ENCODE data around the gene OTULIN.

OTULIN gene

DNA sequence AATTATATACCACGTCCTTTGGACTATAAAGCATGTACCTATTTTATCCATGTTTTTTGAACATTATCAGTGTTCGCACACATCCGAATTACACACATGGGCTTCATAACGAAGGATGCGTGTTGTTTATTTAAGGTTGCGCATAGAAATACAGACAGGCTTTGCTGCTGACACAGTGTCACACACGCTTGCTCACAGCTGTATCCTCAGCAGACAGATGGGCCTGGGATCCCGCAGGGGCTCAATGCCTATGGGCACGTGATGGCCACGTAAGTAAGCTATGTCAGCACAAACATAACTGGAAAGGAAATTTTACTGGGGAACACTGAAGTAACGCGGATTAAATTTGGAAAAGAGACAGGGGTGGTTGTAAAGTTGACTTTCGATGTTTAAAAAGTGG lies 76.6 kb downstream of the OTULIN start:
- Histone ChIP-seq H2BK120ac (ENCODE audit: low read depth, low read length) (no peak overlapping the region), H3K18ac (ENCODE audit: low read length) (no peak overlapping the region), H3K27ac (ENCODE audit: low read depth, low read length) (no peak overlapping the region), H2BK15ac (replicated peaks; ENCODE audit: low read depth) (no peak overlapping the region), H4K5ac (ENCODE audit: low read length) (no peak overlapping the region), H3K56ac (ENCODE audit: low read length) (no peak overlapping the region), H3K4me1 (ENCODE audit: control insufficient read depth, low read depth, low read length) (no peaks in the 10 kb centered on the region), H3K79me1 (ENCODE audit: low read length) (no peaks in the 10 kb centered on the region), H3K36me3 (ENCODE audit: control insufficient read depth, insufficient read depth, low read length) (no peaks in the 10 kb centered on the region), H2BK5ac (ENCODE audit: low read length) (no peak overlapping the region), H3K4me3 (ENCODE audit: low read length) (no peak overlapping the region), H3K4ac (ENCODE audit: low read depth, low read length) (no peak overlapping the region), H4K8ac (ENCODE audit: low read depth, low read length) (no peak overlapping the region), H2AK5ac (ENCODE audit: low read length) (no peak overlapping the region), H3K4me2 (ENCODE audit: low read length) (no peak overlapping the region), H3K9ac (ENCODE audit: low read length) (no peak overlapping the region), H3K27me3 (ENCODE audit: insufficient read depth, low read length, poor library complexity) (no peaks in the 10 kb centered on the region), H3K23ac (ENCODE audit: low read length) (no peak overlapping the region), H3K79me2 (ENCODE audit: control insufficient read depth, insufficient read depth, low read length) (no peaks in the 10 kb centered on the region)
- DNase-seq = no peak
- 100% methylated on average over 3 of the region's 13 CpGs for WGBS (ENCODE audit: extremely low coverage, insufficient coverage, low lambda C conversion rate)

- no peak overlapping the region for H3K4me2 ChIP-seq (ENCODE audit: low read length)
- no peak overlapping the region for H2AK5ac ChIP-seq (ENCODE audit: low read length)
- H2BK5ac ChIP-seq (ENCODE audit: low read length) = no peak overlapping the region
- no peaks in the 10 kb centered on the region for H3K36me3 ChIP-seq (ENCODE audit: control insufficient read depth, insufficient read depth, low read length)
- H3K18ac ChIP-seq (ENCODE audit: low read length) = no peak overlapping the region
- H3K9ac ChIP-seq (ENCODE audit: low read length) = no peak overlapping the region
- no peak overlapping the region for H3K27ac ChIP-seq (ENCODE audit: low read depth, low read length)
- H3K79me1 ChIP-seq (ENCODE audit: low read length) = no peaks in the 10 kb centered on the region
- no peak for DNase-seq
- H3K4me1 ChIP-seq (ENCODE audit: control insufficient read depth, low read depth, low read length) = no peaks in the 10 kb centered on the region
- H2BK15ac ChIP-seq (replicated peaks; ENCODE audit: low read depth) = no peak overlapping the region
- no peaks in the 10 kb centered on the region for H3K27me3 ChIP-seq (ENCODE audit: insufficient read depth, low read length, poor library complexity)
- whole genome bisulfite sequencing (ENCODE audit: extremely low coverage, insufficient coverage, low lambda C conversion rate) = no CpG with 5 or more reads among the region's 11 CpGs
- H3K4me3 ChIP-seq (ENCODE audit: low read length) = no peak overlapping the region
- no peak overlapping the region for H4K8ac ChIP-seq (ENCODE audit: low read depth, low read length)
- H3K56ac ChIP-seq (ENCODE audit: low read length) = no peak overlapping the region
- no peak overlapping the region for H3K4ac ChIP-seq (ENCODE audit: low read depth, low read length)
- H4K5ac ChIP-seq (ENCODE audit: low read length) = no peak overlapping the region
- H2BK120ac ChIP-seq (ENCODE audit: low read depth, low read length) = no peak overlapping the region
- no peak overlapping the region for H3K23ac ChIP-seq (ENCODE audit: low read length)
- no peaks in the 10 kb centered on the region for H3K79me2 ChIP-seq (ENCODE audit: control insufficient read depth, insufficient read depth, low read length)
Measured at GRCh38 chr5:14741801-14742440, 77.4 kb downstream of the OTULIN start.

DNA sequence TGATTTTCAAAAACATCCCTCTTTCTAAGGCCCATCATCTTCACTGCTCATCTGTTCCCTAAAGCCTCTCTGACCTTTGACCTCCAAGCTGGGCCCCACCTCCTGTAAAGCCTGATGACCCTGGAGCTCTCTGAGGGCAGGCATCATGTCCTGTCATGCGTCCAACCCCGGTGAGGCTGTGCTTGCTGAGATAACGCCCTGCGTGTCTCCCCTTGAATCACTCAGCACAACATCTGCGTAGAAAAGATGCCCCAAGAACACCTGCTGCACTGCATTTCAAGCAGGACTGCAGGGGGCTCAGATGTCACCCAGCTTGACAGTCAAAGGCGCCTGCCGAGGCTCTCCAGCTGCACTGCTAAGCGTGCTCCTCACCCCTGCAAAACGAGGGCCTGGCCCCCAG lies 78.0 kb downstream of the OTULIN start:
- H3K27ac ChIP-seq (ENCODE audit: low read depth, low read length) = no peak overlapping the region
- no peak for DNase-seq
- no peaks in the 10 kb centered on the region for H3K79me1 ChIP-seq (ENCODE audit: low read length)
- no peak overlapping the region for H3K4me3 ChIP-seq (ENCODE audit: low read length)
- no CpG with 5 or more reads among the region's 9 CpGs for WGBS (ENCODE audit: extremely low coverage, insufficient coverage, low lambda C conversion rate)
- H3K18ac ChIP-seq (ENCODE audit: low read length) = no peak overlapping the region
- H3K4me1 ChIP-seq (ENCODE audit: control insufficient read depth, low read depth, low read length) = no peaks in the 10 kb centered on the region
- H3K9ac ChIP-seq (ENCODE audit: low read length) = no peak overlapping the region
- H3K56ac ChIP-seq (ENCODE audit: low read length) = no peak overlapping the region
- H2BK15ac ChIP-seq (replicated peaks; ENCODE audit: low read depth) = no peak overlapping the region
- H3K27me3 ChIP-seq (ENCODE audit: insufficient read depth, low read length, poor library complexity) = no peaks in the 10 kb centered on the region
- H4K5ac ChIP-seq (ENCODE audit: low read length) = no peak overlapping the region
- H3K4me2 ChIP-seq (ENCODE audit: low read length) = no peak overlapping the region
- H2AK5ac ChIP-seq (ENCODE audit: low read length) = no peak overlapping the region
- no peaks in the 10 kb centered on the region for H3K36me3 ChIP-seq (ENCODE audit: control insufficient read depth, insufficient read depth, low read length)
- H4K8ac ChIP-seq (ENCODE audit: low read depth, low read length) = no peak overlapping the region
- H2BK5ac ChIP-seq (ENCODE audit: low read length) = no peak overlapping the region
- H2BK120ac ChIP-seq (ENCODE audit: low read depth, low read length) = no peak overlapping the region
- no peak overlapping the region for H3K4ac ChIP-seq (ENCODE audit: low read depth, low read length)
- H3K79me2 ChIP-seq (ENCODE audit: control insufficient read depth, insufficient read depth, low read length) = no peaks in the 10 kb centered on the region
- H3K23ac ChIP-seq (ENCODE audit: low read length) = no peak overlapping the region

GRCh38 chr5:14743601-14744295 lies 79.2 kb downstream of the OTULIN start:
- DNase-seq = no peak
- Histone ChIP-seq H2BK5ac (ENCODE audit: low read length) (no peak overlapping the region), H3K4me1 (ENCODE audit: control insufficient read depth, low read depth, low read length) (no peaks in the 10 kb centered on the region), H2AK5ac (ENCODE audit: low read length) (no peak overlapping the region), H3K9ac (ENCODE audit: low read length) (no peak overlapping the region), H2BK120ac (ENCODE audit: low read depth, low read length) (no peak overlapping the region), H2BK15ac (replicated peaks; ENCODE audit: low read depth) (no peak overlapping the region), H3K4me3 (ENCODE audit: low read length) (no peak overlapping the region), H3K4ac (ENCODE audit: low read depth, low read length) (no peak overlapping the region), H4K5ac (ENCODE audit: low read length) (no peak overlapping the region), H4K8ac (ENCODE audit: low read depth, low read length) (no peak overlapping the region), H3K79me1 (ENCODE audit: low read length) (no peaks in the 10 kb centered on the region), H3K4me2 (ENCODE audit: low read length) (no peak overlapping the region), H3K18ac (ENCODE audit: low read length) (no peak overlapping the region), H3K36me3 (ENCODE audit: control insufficient read depth, insufficient read depth, low read length) (no peaks in the 10 kb centered on the region), H3K27me3 (ENCODE audit: insufficient read depth, low read length, poor library complexity) (no peaks in the 10 kb centered on the region), H3K79me2 (ENCODE audit: control insufficient read depth, insufficient read depth, low read length) (no peaks in the 10 kb centered on the region), H3K56ac (ENCODE audit: low read length) (no peak overlapping the region), H3K23ac (ENCODE audit: low read length) (no peak overlapping the region), H3K27ac (ENCODE audit: low read depth, low read length) (no peak overlapping the region)
- WGBS (ENCODE audit: extremely low coverage, insufficient coverage, low lambda C conversion rate) = no CpG with 5 or more reads among the region's 6 CpGs

GRCh38 chr5:14744296-14745187 lies 80.0 kb downstream of the OTULIN start:
- H4K8ac ChIP-seq (ENCODE audit: low read depth, low read length) = no peak overlapping the region
- H2BK15ac ChIP-seq (replicated peaks; ENCODE audit: low read depth) = no peak overlapping the region
- no peak overlapping the region for H2AK5ac ChIP-seq (ENCODE audit: low read length)
- DNase-seq = no peak
- no peak overlapping the region for H3K4me2 ChIP-seq (ENCODE audit: low read length)
- H3K23ac ChIP-seq (ENCODE audit: low read length) = no peak overlapping the region
- H3K4me3 ChIP-seq (ENCODE audit: low read length) = no peak overlapping the region
- H3K27me3 ChIP-seq (ENCODE audit: insufficient read depth, low read length, poor library complexity) = no peaks in the 10 kb centered on the region
- no peaks in the 10 kb centered on the region for H3K36me3 ChIP-seq (ENCODE audit: control insufficient read depth, insufficient read depth, low read length)
- H3K18ac ChIP-seq (ENCODE audit: low read length) = no peak overlapping the region
- H3K27ac ChIP-seq (ENCODE audit: low read depth, low read length) = no peak overlapping the region
- no peaks in the 10 kb centered on the region for H3K79me1 ChIP-seq (ENCODE audit: low read length)
- no peak overlapping the region for H2BK5ac ChIP-seq (ENCODE audit: low read length)
- no peak overlapping the region for H2BK120ac ChIP-seq (ENCODE audit: low read depth, low read length)
- no peak overlapping the region for H4K5ac ChIP-seq (ENCODE audit: low read length)
- H3K79me2 ChIP-seq (ENCODE audit: control insufficient read depth, insufficient read depth, low read length) = no peaks in the 10 kb centered on the region
- no peak overlapping the region for H3K9ac ChIP-seq (ENCODE audit: low read length)
- no peaks in the 10 kb centered on the region for H3K4me1 ChIP-seq (ENCODE audit: control insufficient read depth, low read depth, low read length)
- no peak overlapping the region for H3K56ac ChIP-seq (ENCODE audit: low read length)
- no CpG with 5 or more reads among the region's 14 CpGs for WGBS (ENCODE audit: extremely low coverage, insufficient coverage, low lambda C conversion rate)
- H3K4ac ChIP-seq (ENCODE audit: low read depth, low read length) = no peak overlapping the region
